Activated effector memory CD4-positive, alpha-beta T cell treated with anti-CD3 and anti-CD28 coated beads, Interleukin-2, amount 50 U/mL, for 16 hours (primary cell): Measurements from ENCODE around the gene SCML2.
"Not testable (repeated sequence)": the region's sequence is repeated elsewhere in the genome, so short reads cannot be mapped to it uniquely, and the experiment has no call there.

ENCODE experiments used
- DNase-seq: peaks from one replicate; pipeline ENCODE4 v3.0.0-alpha.2; 2020

Gene SCML2

GRCh38 chrX:18271309-18271708 lies 83.2 kb downstream of the SCML2 start:
- no peak for DNase-seq

- DNase-seq = no peak
Observed at GRCh38 chrX:18255059-18255458, 99.4 kb downstream of the SCML2 start.

- DNase-seq = no peak
Observed at GRCh38 chrX:18252644-18253359, 101.7 kb downstream of the SCML2 start.

- DNase-seq = not testable (repeated sequence)
Observed at GRCh38 chrX:18229646-18230045, 124.8 kb downstream of the SCML2 start.

- no peak for DNase-seq
Observed at GRCh38 chrX:18228069-18228468, 126.4 kb downstream of the SCML2 start.

- no peak for DNase-seq
Observed at GRCh38 chrX:18227458-18227857, 127.0 kb downstream of the SCML2 start.

- DNase-seq = no peak
Observed at GRCh38 chrX:18220786-18221185, 133.7 kb downstream of the SCML2 start, which contains the start of gene BEND2. BEND2 (minus strand) TSS chrX:18220886; CDS start chrX:18220750, 136 bp downstream.

- DNase-seq = no peak
Observed at GRCh38 chrX:18210470-18210869, 144.0 kb downstream of the SCML2 start.

GRCh38 chrX:18206657-18207056 lies 147.8 kb downstream of the SCML2 start:
- no peak for DNase-seq

GRCh38 chrX:18203631-18204030 lies 150.9 kb downstream of the SCML2 start:
- DNase-seq = no peak

GRCh38 chrX:18194688-18195087 lies 159.8 kb downstream of the SCML2 start:
- no peak for DNase-seq
